Measurements from ENCODE around the gene TTLL10. TPM values are rescaled to one million over a fixed set of nuclear protein-coding genes. Genes with fewer than 3 reads are reported as not detected.

The TTLL10 gene
- total and polyA plus RNA-seq, 2 of the 4 experiments (the other 2 are of a cell fraction): not detected

- Histone ChIP-seq H3K18ac (ENCODE audit: low read depth, low read length) (no peak overlapping the region), H2BK15ac (ENCODE audit: low read depth, low read length) (no peak overlapping the region), H3K27me3 (ENCODE audit: control insufficient read depth, insufficient read depth, low read length) (no peaks in the 10 kb centered on the region; the same call in 1 of the 2 replicates), H2AK5ac (ENCODE audit: low read depth, low read length) (no peak overlapping the region), H3K4me1 (ENCODE audit: control insufficient read depth, insufficient read depth, low read length) (no peaks in the 10 kb centered on the region), H4K91ac (ENCODE audit: insufficient read depth, low read depth, low read length) (no peak overlapping the region), H3K9ac (ENCODE audit: low read depth, low read length) (no peak overlapping the region), H3K79me1 (ENCODE audit: low read depth in 1 of 2, low read length in 2 of 2) (no peaks in the 10 kb centered on the region), H3K56ac (ENCODE audit: extremely low read depth, insufficient read depth, low read length) (no peak overlapping the region), H3K36me3 (ENCODE audit: control insufficient read depth, insufficient read depth, low read length) (no peaks in the 10 kb centered on the region), H4K20me1 (ENCODE audit: insufficient read depth, low read length) (no peaks in the 10 kb centered on the region), H2BK120ac (ENCODE audit: low read depth, low read length) (no peak overlapping the region), H3K14ac (replicated peaks; ENCODE audit: low read depth, low read length) (no peak overlapping the region), H2AFZ (replicated peaks; ENCODE audit: low read length, poor library complexity) (no peak overlapping the region), H3K27ac (ENCODE audit: insufficient read depth, low read length) (no peak overlapping the region), H4K5ac (ENCODE audit: low read depth, low read length) (no peak overlapping the region), H3K4me3 (ENCODE audit: insufficient read depth, low read depth, low read length) (no peak overlapping the region), H2BK20ac (ENCODE audit: low read depth, low read length) (no peak overlapping the region), H3K9me3 (ENCODE audit: control insufficient read depth, insufficient read depth, low read length) (peaks cover 11% of the 10 kb centered on the region), H3K4me2 (ENCODE audit: low read depth, low read length) (no peak overlapping the region), H3K4ac (ENCODE audit: low read depth, low read length) (no peak overlapping the region), H2AK9ac (replicated peaks; ENCODE audit: low read depth, low read length, poor library complexity) (no peak overlapping the region), H4K8ac (ENCODE audit: low read depth in 2 of 2, low read length in 2 of 2) (no peak overlapping the region), H3K9me1 (ENCODE audit: insufficient read depth, low read length) (no peaks in the 10 kb centered on the region), H3K23ac (ENCODE audit: low read depth, low read length) (no peak overlapping the region), H2BK5ac (ENCODE audit: low read depth, low read length, poor library complexity, severe bottlenecking) (no peak overlapping the region)
- ChIA-PET POLR2A (ENCODE audit: unreplicated experiment) (no interaction called here), CTCF (no interaction called here)
- intact Hi-C loops (cut with micrococcal nuclease) (no loop called here), in situ Hi-C loops (cut with MboI; ENCODE audit: low sequenced_read_pairs) (no loop called here), dilution Hi-C loops (cut with HindIII; ENCODE audit: low sequenced_read_pairs, unreplicated experiment) (no loop called here)
- no TSS peak for BruUV-seq (replicated peaks)
- ATAC-seq (ENCODE audit: low read depth): no peak
- no peak for TF ChIP-seq RAD21 (IDR thresholded peaks at IDR 0.05; ENCODE audit: low read length)
- TF ChIP-seq, protein P1, sequence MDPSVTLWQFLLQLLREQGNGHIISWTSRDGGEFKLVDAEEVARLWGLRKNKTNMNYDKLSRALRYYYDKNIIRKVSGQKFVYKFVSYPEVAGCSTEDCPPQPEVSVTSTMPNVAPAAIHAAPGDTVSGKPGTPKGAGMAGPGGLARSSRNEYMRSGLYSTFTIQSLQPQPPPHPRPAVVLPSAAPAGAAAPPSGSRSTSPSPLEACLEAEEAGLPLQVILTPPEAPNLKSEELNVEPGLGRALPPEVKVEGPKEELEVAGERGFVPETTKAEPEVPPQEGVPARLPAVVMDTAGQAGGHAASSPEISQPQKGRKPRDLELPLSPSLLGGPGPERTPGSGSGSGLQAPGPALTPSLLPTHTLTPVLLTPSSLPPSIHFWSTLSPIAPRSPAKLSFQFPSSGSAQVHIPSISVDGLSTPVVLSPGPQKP (IDR thresholded peaks at IDR 0.05; ENCODE audit: borderline replicate concordance, low read depth, low read length): no peak
- no peak for TF ChIP-seq SMC3 (IDR thresholded peaks at IDR 0.05; ENCODE audit: low read depth, low read length)
- no peak for TF ChIP-seq CHD1 (IDR thresholded peaks at IDR 0.05; ENCODE audit: low read depth, low read length)
- TF ChIP-seq POLR2A (IDR thresholded peaks at IDR 0.05; ENCODE audit: low read depth, low read length): no peak
- TF ChIP-seq MXI1 (IDR thresholded peaks at IDR 0.05; ENCODE audit: borderline replicate concordance, low read depth, low read length): no peak
- no peak for TF ChIP-seq MAZ (IDR thresholded peaks at IDR 0.05; ENCODE audit: borderline replicate concordance, low read depth, low read length)
- no peak for TF ChIP-seq RCOR1 (IDR thresholded peaks at IDR 0.05; ENCODE audit: insufficient replicate concordance, low read length)
- TF ChIP-seq BHLHE40 (IDR thresholded peaks at IDR 0.05; ENCODE audit: low read depth, low read length): no peak
- no peak for TF ChIP-seq CTCF (conservative IDR thresholded peaks at IDR 0.05; ENCODE audit: low read depth, low read length)
- no peak for TF ChIP-seq NFE2L2 (IDR thresholded peaks at IDR 0.05; ENCODE audit: low read depth, low read length)
- TF ChIP-seq MAFK (IDR thresholded peaks at IDR 0.05; ENCODE audit: low read depth, low read length): no peak
- WGBS, 2 experiments (ENCODE audit: extremely low coverage in 2 of 2, insufficient read length in 1 of 2): 83% methylated on average over 11 of the region's 22 CpGs; no CpG with 5 or more reads in 1 of the 2 experiments
- no peak for DNase-seq
Measured at GRCh38 chr1:1199141-1199960, 25.7 kb downstream of the TTLL10 start.
